ENCODE measurements around the gene HEG1.
A peak's percentile ranks its signal among the peaks of the same experiment; 100 is the strongest.

Gene HEG1

DNA sequence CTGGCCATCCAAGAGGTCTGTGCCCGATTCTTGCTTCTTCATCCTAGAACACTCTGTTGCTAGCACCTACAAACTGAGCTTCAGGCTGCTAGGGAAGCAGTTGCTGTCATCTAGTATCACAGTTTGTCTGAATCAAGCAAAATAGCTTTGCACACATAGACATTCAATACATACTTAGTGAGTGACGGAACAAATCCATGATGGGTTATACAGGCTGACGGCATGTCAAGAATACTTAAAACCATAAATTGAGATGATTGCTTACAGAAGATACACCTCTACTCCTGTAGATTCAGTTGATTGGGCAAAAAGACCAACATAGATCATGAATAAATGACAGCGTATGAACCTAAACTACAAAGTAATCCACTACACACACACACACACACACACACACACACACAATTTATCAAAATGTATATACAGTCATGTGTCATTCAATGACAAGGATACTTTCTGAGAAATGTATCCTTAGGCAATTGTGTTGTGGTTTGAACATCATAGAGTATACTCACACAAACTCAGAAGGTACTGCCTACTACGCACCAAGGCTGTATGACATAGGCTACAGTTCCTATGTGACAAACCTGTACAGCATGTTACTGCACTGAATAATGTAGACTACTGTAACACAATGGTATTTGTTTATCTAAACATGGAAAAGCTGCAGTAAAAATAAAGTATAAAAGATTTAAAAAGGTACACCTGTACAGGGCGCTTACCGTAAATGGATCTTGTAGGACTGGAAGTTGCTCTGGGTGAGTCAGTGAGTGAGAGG, 14.4 kb upstream of the HEG1 start:
- DNase-seq = no peak

DNA sequence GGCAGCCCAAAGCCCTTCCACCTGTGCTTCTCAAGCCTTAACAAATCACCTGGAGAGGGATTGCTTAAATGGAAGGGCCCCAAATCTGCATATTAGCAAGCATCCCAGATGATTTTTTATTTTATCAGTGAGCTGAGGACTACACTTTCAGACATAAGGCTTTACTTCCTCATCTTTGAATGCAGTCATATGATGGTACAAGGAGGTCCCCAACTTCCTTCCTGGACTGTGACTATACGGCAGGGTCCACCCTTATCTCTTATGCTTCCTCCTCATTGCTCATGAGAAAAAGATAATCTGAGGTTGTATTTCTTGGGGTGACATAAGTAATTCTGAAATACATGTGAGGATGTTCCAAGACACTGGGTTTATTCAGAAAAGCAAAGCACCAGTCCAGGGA, 13.7 kb upstream of the HEG1 start:
- DNase-seq = no peak

DNA sequence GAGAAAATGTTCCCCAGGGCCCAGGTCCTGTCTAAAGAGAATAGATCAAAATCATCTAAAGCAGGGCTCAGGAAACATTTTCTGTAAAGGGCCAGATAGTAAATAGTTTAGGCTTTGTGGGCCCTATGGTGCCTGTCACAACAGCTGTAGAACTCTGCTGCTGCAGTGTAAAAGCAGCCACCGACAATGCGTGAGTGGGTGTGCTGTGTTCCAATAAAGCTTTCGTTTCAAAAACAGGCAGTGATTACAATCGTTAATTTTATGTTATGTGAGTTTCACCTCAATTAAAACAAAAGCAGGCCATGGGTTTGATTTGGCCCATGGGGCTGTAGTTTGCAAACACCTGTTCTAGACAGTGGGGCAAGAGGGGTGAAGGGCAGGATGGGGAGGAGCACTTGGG, 12.5 kb upstream of the HEG1 start:
- DNase-seq = no peak

GRCh38 chr3:125067225-125067624, 11.4 kb upstream of the HEG1 start:
- no peak for DNase-seq

DNA sequence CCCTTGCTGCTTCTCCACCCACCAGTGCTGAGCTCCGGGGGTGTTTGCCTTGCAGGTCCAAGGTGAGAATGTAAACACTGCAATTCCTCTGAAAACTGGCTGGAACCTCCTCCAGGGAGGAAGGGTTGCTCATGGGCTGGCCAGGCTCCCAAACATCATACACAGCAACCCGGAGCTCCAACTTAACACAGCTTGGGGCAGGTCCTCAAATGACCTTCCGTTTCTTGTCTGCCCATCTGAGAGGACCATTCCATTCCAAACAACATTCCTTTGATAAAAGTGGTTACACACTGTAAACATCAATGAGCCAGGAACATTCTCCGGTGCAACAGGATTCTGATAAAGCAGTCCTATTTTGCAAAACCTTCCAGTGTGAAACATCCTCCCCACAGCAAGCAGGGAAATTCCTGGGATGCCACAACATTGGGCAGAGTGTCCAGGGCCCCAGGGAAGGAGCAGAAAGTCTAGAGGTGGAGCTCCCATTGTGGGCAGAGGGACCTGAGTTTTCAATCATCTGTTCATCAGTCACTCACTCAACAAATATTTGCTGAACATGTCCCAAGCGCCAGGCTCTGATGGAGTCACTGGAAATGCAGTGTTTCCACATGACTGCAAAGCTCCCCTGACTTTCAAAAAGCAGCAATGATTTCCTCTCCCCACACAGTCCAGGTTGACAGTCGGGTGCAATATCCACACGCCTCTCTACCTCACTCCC, 7.3 kb upstream of the HEG1 start:
- DNase-seq = peak; percentile 72

DNA sequence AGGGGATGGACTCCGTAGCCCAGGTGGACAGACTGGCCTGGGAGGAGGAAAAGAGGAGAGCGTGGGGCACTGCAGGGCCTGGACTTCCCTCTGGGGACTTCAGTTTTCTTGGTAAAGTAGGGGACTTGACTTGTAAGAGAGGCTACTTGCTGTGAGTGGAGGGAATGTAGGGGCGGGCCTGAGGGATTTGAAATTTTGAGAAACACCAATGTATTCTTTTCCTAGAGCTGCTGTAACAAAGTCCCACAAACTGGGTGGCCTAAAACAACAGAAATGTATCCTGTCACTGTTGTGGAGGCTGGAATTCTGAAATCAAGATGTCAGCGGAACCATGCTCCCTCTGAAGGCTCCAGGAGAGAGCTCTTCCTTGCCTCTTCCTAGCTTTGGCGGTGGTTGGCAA, 5.8 kb upstream of the HEG1 start:
- DNase-seq = no peak

GRCh38 chr3:125061170-125061569, 5.4 kb upstream of the HEG1 start:
- no peak for DNase-seq

- no peak for DNase-seq
Observed at GRCh38 chr3:125059488-125060245, 3.9 kb upstream of the HEG1 start.

GRCh38 chr3:125058959-125059358, 3.2 kb upstream of the HEG1 start:
- no peak for DNase-seq

DNA sequence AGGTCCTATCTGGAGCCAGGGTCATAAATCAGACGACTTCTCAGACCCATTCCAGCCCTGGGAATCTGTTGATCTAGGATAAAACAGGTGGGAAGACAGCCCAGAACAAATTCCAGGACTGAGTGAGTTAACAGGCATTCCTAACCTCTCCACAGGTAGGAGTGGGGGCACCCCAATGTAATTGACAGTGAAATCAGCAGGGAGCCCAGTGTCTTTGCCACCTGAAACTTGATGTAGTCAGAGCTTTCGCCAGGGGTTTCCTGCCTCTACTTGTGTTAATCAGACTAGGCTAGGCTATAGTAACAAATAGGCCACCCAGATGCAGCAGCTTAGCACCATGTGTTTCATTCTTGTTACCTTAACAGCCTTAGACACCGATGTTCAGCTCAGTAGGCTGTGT, 2.7 kb upstream of the HEG1 start:
- no peak for DNase-seq

GRCh38 chr3:125057186-125057850, 1.5 kb upstream of the HEG1 start:
- DNase-seq = peak; percentile 23

- no peak for DNase-seq
Observed at GRCh38 chr3:125055331-125055912, 375 bp downstream of the HEG1 start.

- DNase-seq = no peak
Observed at GRCh38 chr3:125054449-125055329, 1.1 kb downstream of the HEG1 start.

- DNase-seq = no peak
Observed at GRCh38 chr3:125054062-125054448, 1.7 kb downstream of the HEG1 start.

GRCh38 chr3:125053304-125053699, 2.5 kb downstream of the HEG1 start:
- DNase-seq = no peak

GRCh38 chr3:125052624-125053303, 3.0 kb downstream of the HEG1 start:
- DNase-seq = peak; percentile 25

GRCh38 chr3:125051715-125052581, 3.8 kb downstream of the HEG1 start:
- DNase-seq = peak; percentile 25

DNA sequence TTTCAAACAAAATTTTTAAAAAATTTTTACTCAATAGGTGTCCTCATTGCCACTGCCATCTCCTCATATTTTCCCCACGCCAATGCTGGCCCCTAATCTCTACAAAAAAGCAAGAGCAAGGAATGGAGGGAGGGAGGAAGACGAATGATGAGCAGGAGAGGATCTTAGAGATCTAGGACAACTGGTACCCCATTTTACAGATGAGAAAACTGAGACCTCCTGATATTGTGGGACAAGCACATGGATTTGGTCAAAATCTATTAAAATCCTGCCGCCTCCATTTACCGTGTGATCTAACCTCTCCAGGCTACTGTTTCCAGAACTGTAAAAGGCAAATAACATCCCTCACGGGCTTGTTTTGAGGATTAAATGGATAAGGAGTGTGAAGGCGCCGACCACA, 4.6 kb downstream of the HEG1 start:
- no peak for DNase-seq

GRCh38 chr3:125050488-125051090, 5.2 kb downstream of the HEG1 start:
- no peak for DNase-seq

- DNase-seq = no peak
Observed at GRCh38 chr3:125048282-125048681, 7.5 kb downstream of the HEG1 start.
